Naive thymus-derived CD4-positive, alpha-beta T cell (primary cell): Measurements from ENCODE around the gene NKX6-2. TPM values are rescaled to one million over a fixed set of nuclear protein-coding genes. Genes with fewer than 3 reads are reported as not detected.

Experiments used
- ATAC-seq: fragments of 150-1000 bp; cut with Tn5 transposase; 2 replicates; pipeline ENCODE4 v1.10.0; 2021; ENCODE audit warnings: mild to moderate bottlenecking, moderate library complexity
- CTCF ChIA-PET: fragments of 350-600 bp; sonication (Branson Sonifier 250); formaldehyde crosslinking; loops from one replicate; lab custom pipeline; 2021; ENCODE audit warnings: antibody characterized with exemption; lab: Charles Lee
- POLR2A ChIA-PET: fragments of 350-600 bp; sonication (Branson Sonifier 250); formaldehyde crosslinking; loops from one replicate; lab custom pipeline; 2021; ENCODE audit warnings: antibody characterized with exemption, inconsistent platforms; lab: Charles Lee
- DNase-seq, 9 donors: peaks; one replicate each; pipeline versions ENCODE4 v3.0.0 to v3.0.0-alpha.2; 2020 to 2022; ENCODE audit warnings: mixed read lengths in 1 of 9
- H3K27ac ChIP-seq: one replicate; pipeline ENCODE4 v1.7.0; 2013; ENCODE audit warnings: mild to moderate bottlenecking, low read depth, low read length, moderate library complexity
- H3K27me3 ChIP-seq, 2 donors: one replicate each; pipeline ENCODE4 v1.7.0; 2013; ENCODE audit warnings: low read length in 2 of 2, mild to moderate bottlenecking in 2 of 2, moderate library complexity in 2 of 2; ENCODE audit not compliant: control insufficient read depth in 2 of 2, insufficient read depth in 2 of 2
- H3K36me3 ChIP-seq, 3 experiments: 1 replicate in 2 of 3; 2 replicates in 1 of 3; pipeline ENCODE4 v1.7.0; 2013; ENCODE audit warnings: low read length in 3 of 3, mild to moderate bottlenecking in 3 of 3, moderate library complexity in 1 of 3; ENCODE audit not compliant: insufficient read depth in 3 of 3, control insufficient read depth in 2 of 3
- H3K4me1 ChIP-seq, 2 donors: one replicate each; pipeline ENCODE4 v1.7.0; 2013; ENCODE audit warnings: low read length in 2 of 2, mild to moderate bottlenecking in 2 of 2, moderate library complexity in 1 of 2; ENCODE audit not compliant: control insufficient read depth in 2 of 2, insufficient read depth in 2 of 2
- H3K4me3 ChIP-seq: 2 replicates; pipeline ENCODE4 v1.7.0; 2013; ENCODE audit warnings: mild to moderate bottlenecking, low read length
- H3K9me3 ChIP-seq, 3 experiments: 1 replicate in 2 of 3; 2 replicates in 1 of 3; pipeline ENCODE4 v1.7.0; 2013; ENCODE audit warnings: low read length in 3 of 3; ENCODE audit not compliant: control insufficient read depth in 2 of 3
- H3K27ac Mint-ChIP-seq, 9 donors: one replicate each; pipeline ENCODE4 v1.8.0; 2020 to 2022; ENCODE audit warnings: mixed read lengths in 9 of 9, mild to moderate bottlenecking in 8 of 9, moderate library complexity in 5 of 9, inconsistent platforms in 2 of 9
- H3K27me3 Mint-ChIP-seq, 5 donors: one replicate each; pipeline ENCODE4 v1.8.0; 2021 to 2022; ENCODE audit warnings: mixed read lengths in 5 of 5, mild to moderate bottlenecking in 1 of 5
- H3K36me3 Mint-ChIP-seq, 5 donors: one replicate each; pipeline ENCODE4 v1.8.0; 2020 to 2022; ENCODE audit warnings: mixed read lengths in 5 of 5, mild to moderate bottlenecking in 3 of 5, inconsistent platforms in 1 of 5
- H3K4me1 Mint-ChIP-seq, 7 donors: one replicate each; pipeline ENCODE4 v1.8.0; 2020 to 2022; ENCODE audit warnings: mixed read lengths in 7 of 7, mild to moderate bottlenecking in 3 of 7, inconsistent platforms in 1 of 7
- H3K4me3 Mint-ChIP-seq, 10 donors: one replicate each; pipeline ENCODE4 v1.8.0; 2020 to 2022; ENCODE audit warnings: mild to moderate bottlenecking in 10 of 10, mixed read lengths in 10 of 10, moderate library complexity in 6 of 10, inconsistent platforms in 2 of 10
- H3K9me3 Mint-ChIP-seq, 11 donors: one replicate each; pipeline ENCODE4 v1.8.0; 2020 to 2022; ENCODE audit warnings: mixed read lengths in 11 of 11, mild to moderate bottlenecking in 4 of 11, inconsistent platforms in 1 of 11, moderate library complexity in 1 of 11
- intact Hi-C, 2 donors: fragments of 100-400 bp; cut with micrococcal nuclease; formaldehyde crosslinking; loops; one replicate each; pipeline ENCODE4 v1.15.1; 2023
- polyA plus RNA-seq, 2 donors: library from polyadenylated mRNA; unstranded; fragments of 300-500 nt; fragmentation: Illumina TruSeq; gene quantifications; one replicate each; pipeline ENCODE4 v1.2.3, GENCODE V29; 2021
- total RNA-seq, 6 experiments: library from RNA in 5 of 6; stranded (reverse) in 5 of 6; gene quantifications; 1 replicate in 5 of 6; 2 replicates in 1 of 6; pipeline ENCODE4 v1.2.3 and lab custom pipeline; 2021 to 2026

The NKX6-2 gene
- total and polyA plus RNA-seq, 7 experiments from 2014 or later, result 0.80 TPM; not detected in 6

GRCh38 chr10:132808383-132809231 is 22.7 kb upstream of the NKX6-2 start:
- Histone ChIP-seq H3K9me3 (no peaks in the 10 kb centered on the region), H3K4me3 (no peak overlapping the region), H3K27me3 (no peaks in the 10 kb centered on the region), H3K27ac (no peak overlapping the region), H3K4me1 (no peaks in the 10 kb centered on the region), H3K36me3 (no peaks in the 10 kb centered on the region)
- peaks cover 0 to 2% (median 0%) of the 10 kb centered on the region in 7 donors for H3K4me1 Mint-ChIP-seq
- ATAC-seq, result no peak
- CTCF ChIA-PET, result no interaction called here
- no peaks in the 10 kb centered on the region for H3K36me3 Mint-ChIP-seq
- intact Hi-C loops, result no loop called here
- H3K27ac Mint-ChIP-seq, result no peak overlapping the region
- H3K27me3 Mint-ChIP-seq, result peaks cover 0 to 8% (median 0%) of the 10 kb centered on the region in 5 donors
- H3K9me3 Mint-ChIP-seq, result peaks cover 0 to 1% (median 0%) of the 10 kb centered on the region in 11 donors
- no peak overlapping the region for H3K4me3 Mint-ChIP-seq
- POLR2A ChIA-PET, result no interaction called here
- DNase-seq, result no peak

DNA sequence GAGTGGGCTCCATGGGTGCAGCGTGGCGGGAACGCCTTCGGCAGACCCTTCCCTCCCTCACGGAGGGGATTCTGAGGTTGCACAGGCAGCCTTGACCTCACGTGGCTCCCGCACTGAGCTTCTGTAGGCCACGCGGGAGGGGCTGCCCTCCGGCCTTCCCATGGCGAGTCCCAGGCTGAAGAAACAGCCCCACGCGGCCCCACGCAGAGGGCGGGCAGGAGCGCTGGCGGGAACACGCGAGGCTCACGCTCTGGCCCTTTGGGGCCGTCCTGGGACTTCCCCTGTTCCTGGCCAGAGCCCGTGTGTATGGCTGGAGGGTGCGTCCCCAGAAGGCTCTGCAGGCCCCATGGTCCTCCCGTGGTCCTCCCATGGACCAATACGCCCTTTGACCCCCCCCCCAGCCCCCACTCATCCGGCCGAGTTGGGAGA is 21.7 kb upstream of the NKX6-2 start:
- no peak for DNase-seq
- Histone ChIP-seq H3K4me1 (no peaks in the 10 kb centered on the region), H3K4me3 (no peak overlapping the region), H3K9me3 (no peaks in the 10 kb centered on the region), H3K36me3 (no peaks in the 10 kb centered on the region), H3K27ac (no peak overlapping the region), H3K27me3 (no peaks in the 10 kb centered on the region)
- Mint-ChIP-seq H3K9me3 (peaks cover 0 to 1% (median 0%) of the 10 kb centered on the region in 11 donors), H3K36me3 (no peaks in the 10 kb centered on the region), H3K4me1 (peaks cover 0 to 2% (median 0%) of the 10 kb centered on the region in 7 donors), H3K27me3 (peaks cover 0 to 8% (median 0%) of the 10 kb centered on the region in 5 donors), H3K4me3 (no peak overlapping the region), H3K27ac (no peak overlapping the region)
- ChIA-PET POLR2A (no interaction called here), CTCF (no interaction called here)
- no peak for ATAC-seq
- intact Hi-C loops, result no loop called here

DNA sequence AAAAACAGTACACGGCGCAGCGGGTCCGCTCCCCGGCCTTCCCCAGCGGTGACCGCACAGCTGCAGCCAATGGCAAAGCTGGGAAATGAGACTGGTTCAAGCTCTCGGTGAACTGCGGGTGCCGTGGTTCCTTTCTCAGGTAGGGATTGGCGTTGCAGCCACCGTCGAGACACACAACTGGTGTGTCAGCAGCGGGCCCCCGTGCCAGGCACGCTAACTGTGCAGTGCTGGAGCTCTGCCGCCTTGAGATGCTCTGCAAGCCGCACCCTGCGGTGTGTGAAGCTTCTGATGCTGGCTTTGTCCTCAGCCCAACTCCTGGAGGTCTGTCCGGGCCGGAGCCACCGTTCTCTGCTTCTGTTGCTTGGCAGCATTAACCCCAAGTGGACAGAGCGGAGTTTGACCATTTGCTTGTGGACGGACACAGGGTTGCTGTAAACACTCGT is 20.6 kb upstream of the NKX6-2 start:
- H3K9me3 Mint-ChIP-seq, result peaks cover 0 to 1% (median 0%) of the 10 kb centered on the region in 11 donors
- intact Hi-C loops, result no loop called here

DNA sequence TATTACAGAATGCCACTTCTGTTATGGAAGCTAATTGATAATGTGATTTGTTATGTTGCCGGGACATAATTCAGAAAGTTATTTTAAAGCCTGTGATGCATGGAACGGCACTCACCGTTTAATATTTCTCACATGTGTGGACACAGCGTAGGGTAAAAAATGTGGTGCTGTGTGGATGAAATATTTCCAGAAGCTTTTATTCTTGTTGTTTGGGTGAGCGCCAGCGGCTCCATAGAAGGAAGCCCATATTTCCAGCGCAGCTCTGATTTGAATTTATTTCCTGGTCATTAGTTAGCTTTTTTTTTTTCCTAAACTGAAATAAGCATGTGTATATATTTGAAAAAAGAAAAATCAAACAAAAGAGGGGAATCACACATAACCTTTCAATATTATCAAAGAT is 20.2 kb upstream of the NKX6-2 start:
- Histone ChIP-seq H3K36me3 (no peaks in the 10 kb centered on the region), H3K4me3 (no peak overlapping the region), H3K4me1 (no peaks in the 10 kb centered on the region), H3K27me3 (no peaks in the 10 kb centered on the region), H3K9me3 (peaks cover 0 to 4% (median 0%) of the 10 kb centered on the region in 3 experiments), H3K27ac (no peak overlapping the region)
- no peak overlapping the region for H3K4me3 Mint-ChIP-seq
- intact Hi-C loops, result no loop called here
- DNase-seq, result no peak
- no peaks in the 10 kb centered on the region for H3K36me3 Mint-ChIP-seq
- peaks cover 0 to 2% (median 0%) of the 10 kb centered on the region in 7 donors for H3K4me1 Mint-ChIP-seq
- H3K9me3 Mint-ChIP-seq, result peaks cover 0 to 1% (median 0%) of the 10 kb centered on the region in 11 donors
- ChIA-PET CTCF (no interaction called here), POLR2A (no interaction called here)
- ATAC-seq, result no peak
- no peak overlapping the region for H3K27ac Mint-ChIP-seq
- peaks cover 0 to 8% (median 0%) of the 10 kb centered on the region in 5 donors for H3K27me3 Mint-ChIP-seq

More for the DNA sequence above, 20.6 kb upstream of the NKX6-2 start:
- ATAC-seq, result no peak
- CTCF ChIA-PET, result no interaction called here
- Histone ChIP-seq H3K27me3 (no peaks in the 10 kb centered on the region), H3K9me3 (peaks cover 0 to 4% (median 0%) of the 10 kb centered on the region in 3 experiments), H3K36me3 (no peaks in the 10 kb centered on the region), H3K4me3 (no peak overlapping the region), H3K4me1 (no peaks in the 10 kb centered on the region), H3K27ac (no peak overlapping the region)
- POLR2A ChIA-PET, result no interaction called here
- no peak overlapping the region for H3K4me3 Mint-ChIP-seq
- DNase-seq, result no peak
- H3K27ac Mint-ChIP-seq, result no peak overlapping the region
- H3K27me3 Mint-ChIP-seq, result peaks cover 0 to 8% (median 0%) of the 10 kb centered on the region in 5 donors
- peaks cover 0 to 2% (median 0%) of the 10 kb centered on the region in 7 donors for H3K4me1 Mint-ChIP-seq
- H3K36me3 Mint-ChIP-seq, result no peaks in the 10 kb centered on the region

DNA sequence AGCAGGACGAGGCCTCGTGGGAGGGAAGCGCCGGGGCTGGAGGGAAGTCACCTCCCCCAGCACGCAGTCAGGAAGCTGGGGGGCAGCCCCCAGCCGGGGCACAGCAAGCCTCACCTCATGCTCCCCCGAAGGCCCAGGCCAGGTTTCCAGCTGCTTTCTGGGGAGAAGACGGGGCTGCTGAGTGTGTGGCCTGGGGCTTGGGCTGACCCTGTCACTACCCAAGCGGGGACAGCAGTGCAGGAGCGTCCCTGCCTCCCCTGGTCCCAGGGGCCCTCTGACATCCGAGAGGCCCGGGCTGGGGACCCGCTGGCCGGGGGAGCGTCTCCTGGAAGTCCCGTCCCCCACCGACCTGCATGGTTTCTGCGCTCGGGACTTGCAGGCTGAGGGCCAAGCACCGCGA is 19.7 kb upstream of the NKX6-2 start:
- H3K36me3 ChIP-seq, result no peaks in the 10 kb centered on the region
- no peak overlapping the region for H3K27ac ChIP-seq
- DNase-seq, result no peak
- Mint-ChIP-seq H3K27ac (no peak overlapping the region), H3K4me1 (no peaks in the 10 kb centered on the region), H3K27me3 (peaks cover 0 to 8% (median 0%) of the 10 kb centered on the region in 5 donors), H3K36me3 (no peaks in the 10 kb centered on the region), H3K9me3 (peaks cover 0 to 1% (median 0%) of the 10 kb centered on the region in 11 donors), H3K4me3 (no peak overlapping the region)
- H3K4me3 ChIP-seq, result no peak overlapping the region
- peaks cover 0 to 4% (median 0%) of the 10 kb centered on the region in 3 experiments for H3K9me3 ChIP-seq
- ChIA-PET CTCF (no interaction called here), POLR2A (no interaction called here)
- no peak for ATAC-seq
- H3K4me1 ChIP-seq, result no peaks in the 10 kb centered on the region
- H3K27me3 ChIP-seq, result no peaks in the 10 kb centered on the region
- intact Hi-C loops, result no loop called here

DNA sequence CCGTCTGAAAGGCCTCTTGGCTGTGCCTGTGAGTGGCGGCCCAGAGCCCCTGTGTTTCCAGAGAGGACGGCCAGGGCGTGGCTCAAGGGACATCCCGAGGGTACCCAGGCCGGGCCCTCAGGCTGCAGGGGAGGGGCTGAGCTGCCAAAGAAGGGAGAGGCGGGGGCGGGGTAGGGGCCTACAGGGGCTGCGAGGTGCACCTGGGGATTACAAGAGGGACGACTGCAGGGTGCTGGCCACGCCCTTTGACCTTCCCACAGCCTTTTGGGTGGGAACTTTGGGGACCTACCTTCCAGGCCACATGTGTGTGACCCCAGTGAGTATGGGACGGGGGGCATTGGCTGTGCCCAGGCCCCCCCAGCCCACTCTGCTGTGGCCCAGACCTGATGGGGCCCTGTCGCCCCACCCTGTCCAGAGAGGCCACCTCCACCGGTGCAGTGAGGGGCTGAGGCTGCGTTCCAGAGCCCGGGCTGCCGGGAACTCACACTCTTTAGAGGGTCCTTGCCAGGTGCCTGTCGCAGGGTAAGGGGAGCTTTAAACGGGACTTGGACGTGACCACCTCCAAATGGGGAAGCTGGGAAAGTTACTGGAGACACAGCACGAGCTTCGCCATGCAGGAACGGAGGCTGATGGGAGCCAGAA is 19.0 kb upstream of the NKX6-2 start:
- ChIA-PET CTCF (no interaction called here), POLR2A (no interaction called here)
- Mint-ChIP-seq H3K27ac (no peak overlapping the region), H3K4me3 (no peak overlapping the region), H3K27me3 (peaks cover 0 to 7% (median 0%) of the 10 kb centered on the region in 5 donors), H3K36me3 (no peaks in the 10 kb centered on the region), H3K4me1 (no peaks in the 10 kb centered on the region), H3K9me3 (peaks cover 0 to 1% (median 0%) of the 10 kb centered on the region in 11 donors)
- DNase-seq, result no peak
- intact Hi-C loops, result no loop called here
- Histone ChIP-seq H3K4me3 (no peak overlapping the region), H3K27me3 (no peaks in the 10 kb centered on the region), H3K36me3 (no peaks in the 10 kb centered on the region), H3K4me1 (no peaks in the 10 kb centered on the region), H3K9me3 (peaks cover 0 to 4% (median 0%) of the 10 kb centered on the region in 3 experiments), H3K27ac (no peak overlapping the region)
- peak; percentile 20 for ATAC-seq
